ENCODE results near the gene VWCE.
"Not testable (repeated sequence)": the region's sequence is repeated elsewhere in the genome, so short reads cannot be mapped to it uniquely, and the experiment has no call there.

The VWCE gene

DNA sequence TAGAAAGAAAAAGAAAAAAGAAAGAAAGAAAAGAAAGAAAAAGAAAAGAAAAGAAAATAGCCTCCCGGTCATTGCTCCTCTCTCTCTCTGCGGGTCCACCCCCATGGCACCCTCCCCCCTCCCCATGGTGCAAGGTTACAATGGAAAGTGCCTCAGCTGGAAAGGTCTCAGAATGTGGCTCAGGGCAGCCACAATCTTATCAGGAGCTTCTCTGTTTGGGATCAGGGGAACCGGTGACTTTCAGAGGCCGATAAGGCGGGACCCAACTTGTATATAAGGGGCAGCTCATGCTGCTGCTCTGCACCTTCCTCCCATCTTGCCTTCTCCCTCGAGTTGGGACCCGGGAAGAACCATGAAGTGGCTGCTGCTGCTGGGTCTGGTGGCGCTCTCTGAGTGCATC is 54.2 kb downstream of the VWCE start, which contains the start of gene PGA5:
PGA5 (plus strand) TSS at position 301 of the 400 bp plus-strand sequence; CDS start at position 353, 52 bp downstream.
- H3K27me3 ChIP-seq (ENCODE audit: insufficient read depth, low read length); H3K9me3 ChIP-seq (ENCODE audit: insufficient read depth, low read depth, low read length); H3K4me1 ChIP-seq (ENCODE audit: insufficient read depth, low read length); H3K4me3 ChIP-seq (ENCODE audit: low read length); H3K9ac ChIP-seq (ENCODE audit: low read depth, low read length); H3K36me3 ChIP-seq (ENCODE audit: insufficient read depth, low read depth, low read length); H3K27ac ChIP-seq (ENCODE audit: low read length): not testable (repeated sequence)

DNA sequence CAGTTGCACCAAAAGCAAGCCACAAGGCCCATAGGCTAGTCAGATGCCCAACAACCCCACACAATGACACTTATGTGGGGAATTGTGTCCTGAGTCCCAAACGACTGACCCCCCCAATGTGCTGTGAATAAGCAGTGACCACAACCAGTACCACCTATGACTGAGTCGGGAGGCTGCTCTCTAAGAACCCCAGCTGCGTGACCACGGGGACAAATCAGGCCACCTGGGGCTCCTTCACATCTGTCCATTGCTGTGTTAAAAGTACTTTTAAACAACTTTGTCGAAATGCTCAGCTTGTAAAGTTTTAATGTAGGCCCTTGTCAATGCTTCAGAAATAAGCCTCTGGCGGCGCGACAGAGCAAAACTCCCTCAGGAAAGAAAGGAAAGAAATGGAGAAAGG is 54.8 kb downstream of the VWCE start:
- not testable (repeated sequence) for H3K4me3 ChIP-seq (ENCODE audit: low read length); H3K4me1 ChIP-seq (ENCODE audit: insufficient read depth, low read length); H3K27ac ChIP-seq (ENCODE audit: low read length); H3K36me3 ChIP-seq (ENCODE audit: insufficient read depth, low read depth, low read length); H3K9ac ChIP-seq (ENCODE audit: low read depth, low read length); H3K9me3 ChIP-seq (ENCODE audit: insufficient read depth, low read depth, low read length); H3K27me3 ChIP-seq (ENCODE audit: insufficient read depth, low read length)

DNA sequence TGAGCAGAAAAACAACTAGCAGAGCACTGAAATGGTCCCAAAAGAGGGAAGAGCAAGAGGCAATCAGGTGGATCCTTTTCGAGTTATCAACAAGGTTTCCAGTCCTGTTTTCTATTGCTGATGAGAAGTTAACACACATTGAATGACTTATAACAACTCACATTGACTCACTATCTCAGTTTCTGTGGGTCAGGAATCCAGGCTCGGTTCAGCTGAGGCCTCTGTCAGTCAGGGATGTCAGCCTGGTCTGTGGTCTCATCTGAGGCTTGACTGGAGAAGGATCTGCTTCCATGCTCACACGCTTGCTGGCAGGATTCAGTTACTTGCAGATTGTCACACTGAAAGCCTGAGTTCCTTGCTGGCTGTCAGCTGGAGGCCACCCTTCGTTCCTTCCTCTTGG is 58.0 kb downstream of the VWCE start:
- not testable (repeated sequence) for H3K27me3 ChIP-seq (ENCODE audit: insufficient read depth, low read length); H3K9ac ChIP-seq (ENCODE audit: low read depth, low read length); H3K36me3 ChIP-seq (ENCODE audit: insufficient read depth, low read depth, low read length); H3K27ac ChIP-seq (ENCODE audit: low read length); H3K9me3 ChIP-seq (ENCODE audit: insufficient read depth, low read depth, low read length); H3K4me1 ChIP-seq (ENCODE audit: insufficient read depth, low read length); H3K4me3 ChIP-seq (ENCODE audit: low read length)

DNA sequence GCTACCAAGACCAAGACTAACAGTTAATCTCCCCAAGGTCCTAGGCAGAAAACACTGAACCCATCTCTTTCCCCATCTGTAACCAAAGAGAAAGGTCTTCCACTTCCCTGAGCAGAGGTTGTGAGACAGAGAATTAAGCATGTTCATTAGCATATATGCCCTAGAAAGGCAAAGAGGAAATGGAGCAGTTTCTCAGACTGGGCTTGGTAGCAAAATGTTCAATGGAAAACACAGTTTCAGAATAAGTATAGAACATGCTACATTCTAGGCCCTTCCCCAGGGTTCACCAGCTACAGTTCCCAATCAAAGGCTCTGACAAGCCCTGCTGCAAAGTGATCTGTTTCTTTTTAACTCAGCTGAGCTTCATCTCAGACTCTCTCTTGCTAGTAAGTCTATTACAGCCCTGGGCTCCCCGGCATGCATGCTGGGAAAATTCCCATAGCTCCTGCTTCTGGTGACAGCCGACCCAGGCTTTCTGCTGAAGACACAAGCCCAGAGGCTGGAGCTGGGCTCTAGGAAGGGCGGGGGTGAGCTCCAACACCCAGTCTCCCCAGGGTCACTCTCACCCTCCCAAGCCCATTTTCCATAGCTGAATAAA is 62.5 kb downstream of the VWCE start:
- not testable (repeated sequence) for H3K9ac ChIP-seq (ENCODE audit: low read depth, low read length); H3K4me3 ChIP-seq (ENCODE audit: low read length); H3K27me3 ChIP-seq (ENCODE audit: insufficient read depth, low read length); H3K9me3 ChIP-seq (ENCODE audit: insufficient read depth, low read depth, low read length); H3K4me1 ChIP-seq (ENCODE audit: insufficient read depth, low read length); H3K27ac ChIP-seq (ENCODE audit: low read length); H3K36me3 ChIP-seq (ENCODE audit: insufficient read depth, low read depth, low read length)

DNA sequence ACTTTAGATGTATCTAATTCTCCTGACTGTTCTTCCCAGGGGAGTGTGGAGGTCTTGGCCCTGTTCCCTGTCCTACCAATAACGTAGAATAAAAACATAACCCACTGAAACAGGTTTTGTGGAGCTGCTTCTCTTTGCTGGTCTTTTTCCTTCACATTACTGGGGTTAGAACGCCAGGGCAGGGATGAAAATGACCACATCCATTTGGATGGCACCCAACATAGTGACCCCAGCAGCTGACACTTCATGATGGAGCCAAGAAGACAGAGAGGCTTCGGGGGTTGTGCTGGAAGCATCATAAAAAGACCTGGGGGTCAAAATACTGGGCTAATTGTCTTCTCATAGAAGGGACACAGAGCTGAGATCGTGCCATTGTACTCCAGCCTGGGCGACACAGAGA is 63.5 kb downstream of the VWCE start:
- H3K4me3 ChIP-seq (ENCODE audit: low read length); H3K27ac ChIP-seq (ENCODE audit: low read length); H3K36me3 ChIP-seq (ENCODE audit: insufficient read depth, low read depth, low read length); H3K4me1 ChIP-seq (ENCODE audit: insufficient read depth, low read length); H3K9ac ChIP-seq (ENCODE audit: low read depth, low read length); H3K9me3 ChIP-seq (ENCODE audit: insufficient read depth, low read depth, low read length); H3K27me3 ChIP-seq (ENCODE audit: insufficient read depth, low read length): not testable (repeated sequence)

DNA sequence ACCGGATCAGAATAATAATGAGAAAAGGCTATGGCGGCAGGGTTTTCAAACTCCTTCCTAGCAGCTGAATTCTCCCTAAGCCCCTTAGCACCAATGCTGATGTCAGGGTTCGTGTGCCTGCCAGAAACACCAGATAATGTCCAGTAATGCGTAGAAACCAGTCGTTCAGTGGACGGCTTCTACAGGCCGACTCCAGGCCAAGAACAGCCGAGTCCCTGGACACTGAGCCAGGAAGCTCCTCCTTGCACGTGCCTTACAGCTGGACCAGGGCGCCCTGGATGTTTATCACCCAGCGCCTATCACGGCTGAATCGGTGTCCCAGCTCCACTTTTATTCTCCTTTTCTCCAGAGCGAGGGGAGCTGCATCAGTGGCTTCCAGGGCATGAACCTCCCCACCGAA is 64.1 kb downstream of the VWCE start:
- H3K9me3 ChIP-seq (ENCODE audit: insufficient read depth, low read depth, low read length); H3K4me3 ChIP-seq (ENCODE audit: low read length); H3K9ac ChIP-seq (ENCODE audit: low read depth, low read length); H3K4me1 ChIP-seq (ENCODE audit: insufficient read depth, low read length); H3K27ac ChIP-seq (ENCODE audit: low read length); H3K36me3 ChIP-seq (ENCODE audit: insufficient read depth, low read depth, low read length); H3K27me3 ChIP-seq (ENCODE audit: insufficient read depth, low read length): not testable (repeated sequence)

DNA sequence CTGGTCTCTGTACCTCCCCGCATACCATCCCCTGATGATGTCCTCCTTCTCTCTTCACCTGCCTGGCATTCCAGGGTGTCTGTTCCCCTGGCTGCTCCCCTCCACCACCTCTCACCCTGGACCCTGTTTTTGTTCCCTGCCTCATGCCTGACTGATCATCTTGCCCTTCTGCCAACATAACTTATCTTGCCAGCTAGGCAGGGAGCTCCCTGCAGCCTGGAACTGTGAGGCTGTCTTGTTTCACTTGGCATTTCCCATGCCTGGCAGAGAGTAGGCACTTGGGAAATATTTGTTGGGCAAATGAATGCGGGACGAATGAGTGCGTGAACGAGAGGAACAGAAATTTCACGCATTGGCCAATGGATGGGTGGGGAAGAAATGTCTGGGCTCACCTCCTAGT is 65.7 kb downstream of the VWCE start:
- not testable (repeated sequence) for H3K9me3 ChIP-seq (ENCODE audit: insufficient read depth, low read depth, low read length); H3K9ac ChIP-seq (ENCODE audit: low read depth, low read length); H3K27ac ChIP-seq (ENCODE audit: low read length); H3K4me1 ChIP-seq (ENCODE audit: insufficient read depth, low read length); H3K27me3 ChIP-seq (ENCODE audit: insufficient read depth, low read length); H3K36me3 ChIP-seq (ENCODE audit: insufficient read depth, low read depth, low read length); H3K4me3 ChIP-seq (ENCODE audit: low read length)

DNA sequence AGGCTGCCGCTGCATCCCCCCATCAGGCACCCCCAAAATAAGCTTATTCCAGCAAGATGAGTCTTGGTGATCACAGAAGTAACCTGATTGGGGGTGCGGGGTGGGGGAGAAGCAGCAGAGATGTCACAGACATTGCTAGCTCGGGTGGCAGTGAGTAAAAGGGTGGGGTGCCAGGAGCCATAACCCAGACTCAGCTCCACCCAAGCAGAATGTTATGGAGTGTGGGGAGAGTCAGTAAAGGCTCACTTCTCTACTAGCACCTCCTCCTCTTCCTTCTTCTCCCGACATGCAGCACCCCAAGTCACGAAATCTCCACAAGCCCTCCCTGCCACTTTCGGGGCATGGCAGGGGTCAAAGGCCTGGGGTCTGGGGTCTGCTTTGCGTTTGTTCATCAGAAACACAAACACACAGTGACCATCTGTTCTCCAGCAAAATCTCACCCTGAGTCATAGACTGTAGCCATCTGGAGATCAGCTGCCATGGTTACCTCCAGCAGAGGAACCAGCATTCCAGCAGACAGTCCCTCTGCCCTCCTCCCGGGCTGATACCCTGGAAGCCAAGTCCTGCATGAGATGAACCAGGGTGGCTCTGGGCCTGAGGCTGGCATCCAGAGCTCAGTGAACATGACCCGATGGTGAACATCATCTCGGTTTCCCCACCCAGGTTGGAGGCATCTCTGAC is 68.5 kb downstream of the VWCE start:
- not testable (repeated sequence) for H3K27me3 ChIP-seq (ENCODE audit: insufficient read depth, low read length); H3K27ac ChIP-seq (ENCODE audit: low read length); H3K4me3 ChIP-seq (ENCODE audit: low read length)

DNA sequence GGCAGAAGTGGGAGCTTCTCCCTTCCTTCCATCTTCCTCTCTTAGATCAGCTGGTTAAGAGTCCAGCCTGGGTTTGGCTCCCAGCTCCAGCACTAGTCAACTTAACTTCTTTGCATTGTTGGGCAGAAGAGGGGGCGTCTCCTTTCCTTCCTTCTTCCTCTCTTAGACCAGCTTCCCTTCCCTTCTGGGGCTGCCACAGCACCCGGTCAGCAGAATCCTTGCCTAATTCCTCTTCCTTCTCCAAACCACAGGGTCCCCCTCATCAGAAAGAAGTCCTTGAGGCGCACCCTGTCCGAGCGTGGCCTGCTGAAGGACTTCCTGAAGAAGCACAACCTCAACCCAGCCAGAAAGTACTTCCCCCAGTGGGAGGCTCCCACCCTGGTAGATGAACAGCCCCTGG is 72.4 kb downstream of the VWCE start:
- H3K4me3 ChIP-seq (ENCODE audit: low read length); H3K27me3 ChIP-seq (ENCODE audit: insufficient read depth, low read length); H3K36me3 ChIP-seq (ENCODE audit: insufficient read depth, low read depth, low read length); H3K9me3 ChIP-seq (ENCODE audit: insufficient read depth, low read depth, low read length); H3K9ac ChIP-seq (ENCODE audit: low read depth, low read length); H3K4me1 ChIP-seq (ENCODE audit: insufficient read depth, low read length); H3K27ac ChIP-seq (ENCODE audit: low read length): not testable (repeated sequence)

More for the DNA sequence above, 68.5 kb downstream of the VWCE start:
- H3K9me3 ChIP-seq (ENCODE audit: insufficient read depth, low read depth, low read length); H3K9ac ChIP-seq (ENCODE audit: low read depth, low read length); H3K36me3 ChIP-seq (ENCODE audit: insufficient read depth, low read depth, low read length); H3K4me1 ChIP-seq (ENCODE audit: insufficient read depth, low read length): not testable (repeated sequence)

DNA sequence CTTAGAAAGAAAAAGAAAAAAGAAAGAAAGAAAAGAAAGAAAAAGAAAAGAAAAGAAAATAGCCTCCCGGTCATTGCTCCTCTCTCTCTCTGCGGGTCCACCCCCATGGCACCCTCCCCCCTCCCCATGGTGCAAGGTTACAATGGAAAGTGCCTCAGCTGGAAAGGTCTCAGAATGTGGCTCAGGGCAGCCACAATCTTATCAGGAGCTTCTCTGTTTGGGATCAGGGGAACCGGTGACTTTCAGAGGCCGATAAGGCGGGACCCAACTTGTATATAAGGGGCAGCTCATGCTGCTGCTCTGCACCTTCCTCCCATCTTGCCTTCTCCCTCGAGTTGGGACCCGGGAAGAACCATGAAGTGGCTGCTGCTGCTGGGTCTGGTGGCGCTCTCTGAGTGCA is 73.1 kb downstream of the VWCE start, which contains the start of gene PGA4:
PGA4 (plus strand) TSS at position 301 of the 400 bp plus-strand sequence; CDS start at position 355, 54 bp downstream.
- H3K9me3 ChIP-seq (ENCODE audit: insufficient read depth, low read depth, low read length); H3K9ac ChIP-seq (ENCODE audit: low read depth, low read length); H3K36me3 ChIP-seq (ENCODE audit: insufficient read depth, low read depth, low read length); H3K4me3 ChIP-seq (ENCODE audit: low read length); H3K27me3 ChIP-seq (ENCODE audit: insufficient read depth, low read length); H3K27ac ChIP-seq (ENCODE audit: low read length); H3K4me1 ChIP-seq (ENCODE audit: insufficient read depth, low read length): not testable (repeated sequence)

DNA sequence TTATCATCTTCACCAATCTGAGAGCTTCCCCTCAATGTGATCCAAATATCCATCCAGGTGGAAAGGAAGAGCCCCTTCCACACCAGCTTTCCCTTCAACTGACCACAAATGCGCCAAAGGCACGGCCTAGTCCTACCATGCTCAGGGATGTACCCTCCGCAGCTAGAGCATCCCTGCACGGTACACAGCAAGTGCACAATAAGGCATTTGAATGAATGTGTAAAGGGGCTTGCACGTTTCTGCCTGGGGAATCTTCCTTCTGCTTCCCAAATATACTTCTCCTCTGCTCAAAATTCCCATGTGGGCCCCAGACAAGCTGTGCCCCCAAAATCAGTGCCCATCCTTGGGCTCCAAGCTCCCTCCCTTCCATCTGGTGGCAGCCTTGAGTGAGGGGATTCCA is 76.1 kb downstream of the VWCE start:
- H3K36me3 ChIP-seq (ENCODE audit: insufficient read depth, low read depth, low read length); H3K27me3 ChIP-seq (ENCODE audit: insufficient read depth, low read length); H3K9me3 ChIP-seq (ENCODE audit: insufficient read depth, low read depth, low read length); H3K4me1 ChIP-seq (ENCODE audit: insufficient read depth, low read length); H3K9ac ChIP-seq (ENCODE audit: low read depth, low read length); H3K4me3 ChIP-seq (ENCODE audit: low read length); H3K27ac ChIP-seq (ENCODE audit: low read length): not testable (repeated sequence)

DNA sequence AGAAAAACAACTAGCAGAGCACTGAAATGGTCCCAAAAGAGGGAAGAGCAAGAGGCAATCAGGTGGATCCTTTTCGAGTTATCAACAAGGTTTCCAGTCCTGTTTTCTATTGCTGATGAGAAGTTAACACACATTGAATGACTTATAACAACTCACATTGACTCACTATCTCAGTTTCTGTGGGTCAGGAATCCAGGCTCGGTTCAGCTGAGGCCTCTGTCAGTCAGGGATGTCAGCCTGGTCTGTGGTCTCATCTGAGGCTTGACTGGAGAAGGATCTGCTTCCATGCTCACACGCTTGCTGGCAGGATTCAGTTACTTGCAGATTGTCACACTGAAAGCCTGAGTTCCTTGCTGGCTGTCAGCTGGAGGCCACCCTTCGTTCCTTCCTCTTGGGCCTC is 76.8 kb downstream of the VWCE start:
- H3K27me3 ChIP-seq (ENCODE audit: insufficient read depth, low read length); H3K9ac ChIP-seq (ENCODE audit: low read depth, low read length); H3K4me1 ChIP-seq (ENCODE audit: insufficient read depth, low read length); H3K9me3 ChIP-seq (ENCODE audit: insufficient read depth, low read depth, low read length); H3K4me3 ChIP-seq (ENCODE audit: low read length); H3K36me3 ChIP-seq (ENCODE audit: insufficient read depth, low read depth, low read length); H3K27ac ChIP-seq (ENCODE audit: low read length): not testable (repeated sequence)
